ENCODE measurements around the gene SPTBN5. TPM values are rescaled to one million over a fixed set of nuclear protein-coding genes. Genes with fewer than 3 reads are reported as not detected.

SPTBN5 gene
- total RNA-seq, 2 donors from 2014 or later, result 2.0 to 2.8 TPM

DNA sequence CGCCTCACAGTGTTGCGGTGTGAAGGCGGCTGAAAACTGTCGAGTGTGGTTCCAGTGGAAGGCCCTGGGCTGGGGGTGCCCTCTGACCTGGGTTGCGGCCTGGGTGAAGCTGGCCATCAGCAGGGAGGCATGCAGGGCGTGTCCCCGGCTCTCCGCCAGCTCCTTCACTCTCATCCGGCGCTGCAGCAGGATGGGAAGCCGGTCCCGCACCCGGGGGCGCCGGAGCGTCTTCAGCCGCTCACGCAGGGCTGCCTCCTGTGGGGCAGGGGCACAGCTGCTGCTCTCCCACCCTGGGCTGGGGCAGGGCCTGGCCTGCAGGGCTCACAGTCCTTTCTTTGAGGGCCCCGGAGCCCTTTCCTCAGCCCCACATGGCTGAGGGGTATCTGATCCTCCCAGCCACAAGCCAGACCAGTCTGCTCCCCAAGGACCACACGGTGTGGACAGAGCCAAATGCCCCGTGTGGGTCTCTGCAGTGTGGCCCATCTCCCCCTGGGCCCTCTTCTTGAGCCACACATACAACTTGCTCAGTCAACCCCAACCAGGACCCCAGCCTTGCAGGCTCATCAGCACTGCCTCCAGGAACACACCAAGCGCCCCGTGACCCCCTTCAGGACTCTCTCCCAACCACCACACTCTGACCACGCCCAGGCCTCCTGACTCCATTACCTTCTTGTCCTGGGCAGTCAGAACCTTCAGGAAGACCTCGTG lies 26.8 kb downstream of the SPTBN5 start:
- TF ChIP-seq CTCF (conservative IDR thresholded peaks at IDR 0.05), result no peak

DNA sequence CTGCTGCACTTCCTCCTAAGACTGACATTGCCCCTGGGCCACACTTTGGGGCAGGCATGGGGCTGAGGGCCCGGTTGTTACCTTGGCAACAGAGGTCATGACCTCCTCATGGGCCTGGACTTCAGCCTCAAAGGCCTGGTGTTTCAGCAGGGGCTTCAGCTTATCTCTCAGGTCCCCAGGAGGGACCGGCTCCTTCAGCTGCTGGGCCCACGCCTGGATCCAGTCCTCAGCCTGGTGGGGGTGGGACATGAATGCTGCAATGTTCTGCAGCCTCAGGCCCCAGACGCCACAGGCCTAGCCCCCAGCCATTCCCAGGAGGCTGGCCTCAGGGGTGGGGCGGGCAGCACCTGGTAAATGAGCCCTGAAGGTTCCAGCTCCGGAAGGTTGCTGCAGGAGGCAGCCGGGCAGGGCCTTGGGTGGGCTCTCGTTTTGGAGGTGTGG lies 27.6 kb downstream of the SPTBN5 start:
- no peak overlapping the region for H3K27ac Mint-ChIP-seq
- H3K9ac ChIP-seq (ENCODE audit: extremely low read depth, low read length, poor library complexity, severe bottlenecking), result no peak overlapping the region
- H3K27me3 Mint-ChIP-seq (ENCODE audit: insufficient read depth), result no peaks in the 10 kb centered on the region
- H3K36me3 ChIP-seq (ENCODE audit: control insufficient read depth, insufficient read depth, low read length), result no peaks in the 10 kb centered on the region
- no peaks in the 10 kb centered on the region for H3K9me3 ChIP-seq (ENCODE audit: control insufficient read depth, low read length)
- 64 to 72% methylated on average over 2 to 8 of the region's 8 CpGs for WGBS, 2 experiments (ENCODE audit: insufficient coverage in 1 of 2, insufficient read length in 1 of 2)
- H3K4me3 Mint-ChIP-seq, result no peak overlapping the region
- H3K27ac ChIP-seq (ENCODE audit: low read depth, low read length), result peak overlapping the region; percentile 16
- H3K9me3 Mint-ChIP-seq, result no peaks in the 10 kb centered on the region
- peaks cover 4% of the 10 kb centered on the region for H3K4me1 Mint-ChIP-seq
- no peaks in the 10 kb centered on the region for H3K36me3 Mint-ChIP-seq (ENCODE audit: low read depth)
- peaks cover 8% of the 10 kb centered on the region for H3K4me1 ChIP-seq (ENCODE audit: control insufficient read depth, insufficient read depth, low read length)
- DNase-seq, result no peak
- no peak for TF ChIP-seq CTCF (conservative IDR thresholded peaks at IDR 0.05)
- H3K4me3 ChIP-seq (ENCODE audit: low read length), result no peak overlapping the region
- H3K27me3 ChIP-seq (ENCODE audit: control insufficient read depth, insufficient read depth, low read length, poor library complexity, severe bottlenecking), result no peaks in the 10 kb centered on the region

More for the DNA sequence above, 26.8 kb downstream of the SPTBN5 start:
- Histone ChIP-seq H3K27ac (ENCODE audit: low read depth, low read length) (no peak overlapping the region), H3K4me3 (ENCODE audit: low read length) (no peak overlapping the region), H3K27me3 (ENCODE audit: control insufficient read depth, insufficient read depth, low read length, poor library complexity, severe bottlenecking) (no peaks in the 10 kb centered on the region), H3K4me1 (ENCODE audit: control insufficient read depth, insufficient read depth, low read length) (peaks cover 8% of the 10 kb centered on the region), H3K36me3 (ENCODE audit: control insufficient read depth, insufficient read depth, low read length) (no peaks in the 10 kb centered on the region), H3K9me3 (ENCODE audit: control insufficient read depth, low read length) (no peaks in the 10 kb centered on the region), H3K9ac (ENCODE audit: extremely low read depth, low read length, poor library complexity, severe bottlenecking) (no peak overlapping the region)
- H3K27ac Mint-ChIP-seq, result no peak overlapping the region
- no peak overlapping the region for H3K4me3 Mint-ChIP-seq
- H3K4me1 Mint-ChIP-seq, result peaks cover 4% of the 10 kb centered on the region
- H3K36me3 Mint-ChIP-seq (ENCODE audit: low read depth), result no peaks in the 10 kb centered on the region
- no peaks in the 10 kb centered on the region for H3K9me3 Mint-ChIP-seq
- DNase-seq, result no peak
- 90% methylated on average over 9 to 25 of the region's 25 CpGs for WGBS, 2 experiments (ENCODE audit: insufficient coverage in 1 of 2, insufficient read length in 1 of 2)
- no peaks in the 10 kb centered on the region for H3K27me3 Mint-ChIP-seq (ENCODE audit: insufficient read depth)

- peaks cover 8% of the 10 kb centered on the region for H3K4me1 ChIP-seq (ENCODE audit: control insufficient read depth, insufficient read depth, low read length)
- no peaks in the 10 kb centered on the region for H3K36me3 ChIP-seq (ENCODE audit: control insufficient read depth, insufficient read depth, low read length)
- H3K4me1 Mint-ChIP-seq, result peaks cover 4% of the 10 kb centered on the region
- H3K9me3 Mint-ChIP-seq, result no peaks in the 10 kb centered on the region
- no peaks in the 10 kb centered on the region for H3K9me3 ChIP-seq (ENCODE audit: control insufficient read depth, low read length)
- no peak overlapping the region for H3K4me3 Mint-ChIP-seq
- H3K36me3 Mint-ChIP-seq (ENCODE audit: low read depth), result no peaks in the 10 kb centered on the region
- H3K27ac ChIP-seq (ENCODE audit: low read depth, low read length), result no peak overlapping the region
- no peak overlapping the region for H3K27ac Mint-ChIP-seq
- H3K27me3 Mint-ChIP-seq (ENCODE audit: insufficient read depth), result no peaks in the 10 kb centered on the region
- TF ChIP-seq CTCF (conservative IDR thresholded peaks at IDR 0.05), result no peak
- no peaks in the 10 kb centered on the region for H3K27me3 ChIP-seq (ENCODE audit: control insufficient read depth, insufficient read depth, low read length, poor library complexity, severe bottlenecking)
- no peak for DNase-seq
- WGBS, 2 experiments (ENCODE audit: insufficient coverage in 1 of 2, insufficient read length in 1 of 2), result 90 to 94% methylated on average over 6 to 18 of the region's 18 CpGs
- no peak overlapping the region for H3K9ac ChIP-seq (ENCODE audit: extremely low read depth, low read length, poor library complexity, severe bottlenecking)
- no peak overlapping the region for H3K4me3 ChIP-seq (ENCODE audit: low read length)
Observed at GRCh38 chr15:41865490-41866055, 28.3 kb downstream of the SPTBN5 start.
